Gastrocnemius medialis (tissue), 4 donors: ENCODE measurements around the gene CACTIN. TPM values are rescaled to one million over a fixed set of nuclear protein-coding genes. Genes with fewer than 3 reads are reported as not detected.

Experiments
- ATAC-seq, 2 donors: fragments of 150-250 bp; one replicate each; pipeline ENCODE4 v1.9.1; 2016
- DNase-seq, 2 donors: peaks; one replicate each; pipeline ENCODE4 v3.0.0-alpha.2; 2019
- H3K27ac ChIP-seq, 4 donors: fragments of 200-600 bp; sonication (generic); 1 replicate in 1 of 4; 2 replicates in 3 of 4; pipeline ENCODE4 v1.5.1; 2016 to 2018; ENCODE audit warnings: mild to moderate bottlenecking in 2 of 4, moderate library complexity in 1 of 4
- H3K27me3 ChIP-seq, 3 donors: fragments of 200-600 bp; sonication (generic) in 2 of 3; 1 replicate in 1 of 3; 2 replicates in 2 of 3; pipeline versions ENCODE4 v1.5.1 to v1.6.0; 2016 to 2019; ENCODE audit warnings: mild to moderate bottlenecking in 1 of 3, moderate library complexity in 1 of 3
- H3K36me3 ChIP-seq, 2 donors: fragments of 200-600 bp; sonication (generic) in 1 of 2; one replicate each; pipeline ENCODE4 v1.5.1; 2017 to 2018
- H3K4me1 ChIP-seq, 2 donors: fragments of 200-600 bp; sonication (generic) in 1 of 2; one replicate each; pipeline ENCODE4 v1.5.1; 2016 to 2017; ENCODE audit warnings: mild to moderate bottlenecking in 2 of 2
- H3K4me3 ChIP-seq, 4 donors: fragments of 200-600 bp; sonication (generic) in 3 of 4; 1 replicate in 1 of 4; 2 replicates in 3 of 4; pipeline ENCODE4 v1.5.1; 2016 to 2019; ENCODE audit warnings: mild to moderate bottlenecking in 2 of 4
- H3K9me3 ChIP-seq, 3 donors: fragments of 200-600 bp; sonication (generic) in 2 of 3; 1 replicate in 1 of 3; 2 replicates in 2 of 3; pipeline ENCODE4 v1.5.1; 2016 to 2019
- POLR2A ChIP-seq, 2 donors: fragments of 450-650 bp; IDR thresholded peaks; one replicate each; pipeline ENCODE4 v1.6.1; 2017; ENCODE audit warnings: antibody characterized with exemption in 2 of 2, mild to moderate bottlenecking in 2 of 2, moderate library complexity in 2 of 2
- in situ Hi-C, 4 donors: fragments of 200-750 bp; cut with MboI; loops; one replicate each; pipeline versions ENCODE4 v1.15.0 to v1.8.0; 2017; ENCODE audit warnings: low sequenced_read_pairs in 4 of 4
- intact Hi-C: fragments of 100-400 bp; cut with DNase I; formaldehyde crosslinking; loops from one replicate; pipeline ENCODE4 v1.15.1; 2023; ENCODE audit warnings: low total_unique reads
- total RNA-seq, 4 donors: library from RNA; depleted of rRNA; stranded (reverse); fragments of >200 nt; gene quantifications; one replicate each; pipeline versions ENCODE4 v1.1.0 to v1.2.3, GENCODE V29; 2016
- TF ChIP-seq, protein P1 (sequence below), 5 experiments: fragments of 450-650 bp in 3 of 5; fragments of 200-600 bp in 2 of 5; sonication (generic) in 2 of 5; IDR thresholded peaks in 4 of 5; conservative IDR thresholded peaks in 1 of 5; 1 replicate in 4 of 5; 2 replicates in 1 of 5; pipeline ENCODE4 v1.5.1; 2016 to 2019; ENCODE audit warnings: antibody characterized with exemption in 5 of 5, mild to moderate bottlenecking in 3 of 5, moderate library complexity in 3 of 5

Gene CACTIN
- total RNA-seq, 4 donors from 2014 or later = 19.5 to 28.4 (median 27.4) TPM

DNA sequence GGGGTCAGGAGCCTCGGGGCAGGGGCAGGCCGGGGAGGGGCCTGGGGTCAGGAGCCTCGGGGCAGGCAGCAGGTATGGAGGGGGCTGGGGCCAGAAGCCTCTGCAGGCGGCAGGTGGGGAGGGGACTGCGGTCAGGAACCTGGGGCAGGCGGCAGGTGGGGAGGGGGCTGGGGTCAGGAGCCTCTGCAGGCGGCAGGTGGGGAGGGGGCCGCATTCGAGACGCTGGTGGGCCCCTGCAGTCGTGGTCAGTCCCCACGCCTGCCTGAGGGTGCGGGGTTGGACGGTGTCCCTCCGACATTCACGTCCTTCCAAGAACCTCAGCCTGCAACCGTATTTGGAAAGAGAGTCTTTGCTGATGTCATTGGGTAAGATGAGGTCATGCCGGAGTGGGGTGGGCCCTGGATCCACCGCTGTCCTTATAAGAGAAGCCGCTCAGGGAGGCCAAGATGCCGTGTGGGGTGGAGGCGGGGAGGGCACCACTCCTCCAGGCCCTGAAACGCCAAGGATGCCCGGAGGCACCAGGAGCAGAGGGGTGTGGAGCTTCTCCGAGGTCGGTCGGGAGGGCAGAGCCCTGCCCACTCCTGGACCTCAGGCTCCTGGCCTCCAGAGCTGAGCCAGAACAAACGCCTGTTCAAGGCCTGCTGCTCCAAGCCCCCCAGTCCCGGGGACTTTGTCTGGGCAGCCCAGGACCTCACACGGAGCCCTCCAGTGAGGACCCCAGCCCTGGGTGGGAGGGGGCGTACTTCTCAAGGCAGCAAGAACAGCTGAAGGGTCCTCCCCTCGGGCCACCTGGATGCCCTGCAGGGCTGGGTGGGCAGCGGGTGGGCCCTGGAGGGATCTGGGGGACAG lies 43.6 kb upstream of the CACTIN start:
- peak; percentile 55 to 73 for DNase-seq
- TF ChIP-seq POLR2A (IDR thresholded peaks at IDR 0.05) = peak; percentile 59 to 80
- TF ChIP-seq, protein P1, sequence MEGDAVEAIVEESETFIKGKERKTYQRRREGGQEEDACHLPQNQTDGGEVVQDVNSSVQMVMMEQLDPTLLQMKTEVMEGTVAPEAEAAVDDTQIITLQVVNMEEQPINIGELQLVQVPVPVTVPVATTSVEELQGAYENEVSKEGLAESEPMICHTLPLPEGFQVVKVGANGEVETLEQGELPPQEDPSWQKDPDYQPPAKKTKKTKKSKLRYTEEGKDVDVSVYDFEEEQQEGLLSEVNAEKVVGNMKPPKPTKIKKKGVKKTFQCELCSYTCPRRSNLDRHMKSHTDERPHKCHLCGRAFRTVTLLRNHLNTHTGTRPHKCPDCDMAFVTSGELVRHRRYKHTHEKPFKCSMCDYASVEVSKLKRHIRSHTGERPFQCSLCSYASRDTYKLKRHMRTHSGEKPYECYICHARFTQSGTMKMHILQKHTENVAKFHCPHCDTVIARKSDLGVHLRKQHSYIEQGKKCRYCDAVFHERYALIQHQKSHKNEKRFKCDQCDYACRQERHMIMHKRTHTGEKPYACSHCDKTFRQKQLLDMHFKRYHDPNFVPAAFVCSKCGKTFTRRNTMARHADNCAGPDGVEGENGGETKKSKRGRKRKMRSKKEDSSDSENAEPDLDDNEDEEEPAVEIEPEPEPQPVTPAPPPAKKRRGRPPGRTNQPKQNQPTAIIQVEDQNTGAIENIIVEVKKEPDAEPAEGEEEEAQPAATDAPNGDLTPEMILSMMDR (IDR thresholded peaks at IDR 0.05 in 4 of 5, conservative IDR thresholded peaks at IDR 0.05 in 1 of 5) = no peak
- H3K9me3 ChIP-seq = no peaks in the 10 kb centered on the region
- peak overlapping the region; percentile 26 to 59 (median 38) for H3K4me3 ChIP-seq
- peaks cover 33 to 34% of the 10 kb centered on the region in 2 donors for H3K4me1 ChIP-seq
- no peaks in the 10 kb centered on the region for H3K27me3 ChIP-seq
- in situ Hi-C loops = no loop called here
- H3K27ac ChIP-seq = peak overlapping the region; percentile 86 to 95 (median 88)
- ATAC-seq = peak; percentile 72 to 76
- intact Hi-C loops = loop anchor here (1.0 to 10.0 kb wide), 2 partner anchors 30 to 155 kb away; partner anchors contain the start of gene PIP5K1C
- no peaks in the 10 kb centered on the region for H3K36me3 ChIP-seq

DNA sequence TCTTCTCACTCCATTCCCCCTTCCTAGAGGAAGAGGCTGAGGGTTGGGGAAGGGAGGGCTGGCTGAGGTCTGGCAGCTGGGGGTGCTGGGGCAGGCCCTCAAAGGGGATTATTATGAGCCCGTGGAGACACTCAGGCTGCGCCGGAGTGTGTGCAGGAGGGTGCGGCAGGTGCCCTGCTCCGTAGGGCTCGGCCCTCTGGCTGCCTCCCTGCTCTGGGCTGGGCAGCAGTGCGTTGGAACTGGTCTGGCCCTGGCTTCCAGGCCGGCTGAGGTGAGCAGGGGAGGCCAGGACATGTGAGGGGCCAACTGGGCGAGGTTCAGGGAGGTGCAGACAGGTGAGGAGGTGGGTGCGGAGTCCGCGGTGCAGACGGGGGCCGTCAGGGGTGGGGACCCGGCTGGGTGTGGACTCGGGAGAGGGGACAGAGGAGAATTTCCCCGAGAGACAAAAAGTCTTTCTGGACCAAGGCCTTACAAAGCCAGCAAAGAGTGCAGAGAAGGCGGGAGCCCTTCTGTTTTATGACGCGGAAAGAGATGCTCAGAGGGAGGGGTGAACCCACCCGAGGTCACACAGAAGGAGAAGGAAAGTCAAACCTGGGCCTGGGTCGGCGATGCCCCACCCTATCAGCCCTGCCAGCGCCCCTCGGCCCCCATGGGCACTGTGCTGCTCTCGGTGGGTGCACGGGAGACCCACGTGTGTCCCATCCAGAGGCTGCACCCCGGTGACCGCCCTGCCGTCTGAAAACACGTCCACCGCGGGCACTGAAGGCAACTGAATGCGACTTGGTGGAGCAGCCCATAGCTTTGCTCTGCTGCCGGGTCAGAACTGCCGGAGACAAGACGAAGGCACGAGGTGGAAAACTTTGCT lies 42.7 kb upstream of the CACTIN start:
- ATAC-seq = no peak
- intact Hi-C loops = loop anchor here (10.0 kb wide), 1 partner anchor 155 kb away; no protein-coding TSS in a partner anchor
- Histone ChIP-seq H3K4me1 (peaks cover 33 to 34% of the 10 kb centered on the region in 2 donors), H3K36me3 (peaks cover 0 to 5% of the 10 kb centered on the region in 2 donors), H3K4me3 (peak overlapping the region in 1 of 4 donors; percentile 9), H3K27ac (peak overlapping the region; percentile 86 to 95 (median 88)), H3K9me3 (no peaks in the 10 kb centered on the region), H3K27me3 (no peaks in the 10 kb centered on the region)
- DNase-seq = no peak
- in situ Hi-C loops = no loop called here
- no peak for TF ChIP-seq POLR2A (IDR thresholded peaks at IDR 0.05)
- TF ChIP-seq, protein P1 (IDR thresholded peaks at IDR 0.05 in 4 of 5, conservative IDR thresholded peaks at IDR 0.05 in 1 of 5) = no peak

DNA sequence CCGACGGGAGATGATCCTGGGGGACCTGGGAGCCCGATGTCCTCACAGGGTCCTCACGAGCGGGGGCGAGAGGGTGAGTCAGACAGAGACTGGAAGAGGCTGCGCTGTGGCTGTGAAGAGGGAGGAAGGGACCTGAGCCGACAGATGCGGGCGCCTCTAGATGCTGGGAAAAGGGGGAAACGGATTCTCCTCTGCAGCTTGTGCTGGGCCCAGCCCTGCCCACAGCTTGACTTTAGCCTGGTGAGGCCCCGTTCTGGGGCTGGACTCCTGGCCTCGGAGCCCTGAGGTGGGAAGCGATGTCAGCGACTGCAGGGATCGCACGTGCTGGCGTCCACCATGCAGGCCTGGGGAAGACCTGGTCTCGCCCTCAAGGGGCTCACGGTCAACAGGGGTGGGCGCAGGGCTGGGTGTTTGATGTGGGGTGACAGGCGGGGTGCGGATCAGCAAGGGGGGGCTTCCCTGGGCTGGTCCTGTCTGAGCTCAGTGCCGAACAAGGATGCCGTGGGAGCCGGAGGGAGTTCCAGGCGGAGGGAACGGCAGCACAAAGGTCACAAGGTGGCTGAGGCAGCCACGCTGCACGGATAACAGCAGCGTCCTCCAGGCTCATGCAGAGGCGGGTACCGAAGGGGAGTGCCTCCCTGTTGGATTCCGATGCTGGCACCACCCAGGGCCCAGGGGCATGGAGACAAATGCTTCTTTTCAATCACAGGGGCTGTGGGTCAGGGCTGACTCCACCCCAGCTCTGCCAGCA lies 41.9 kb upstream of the CACTIN start:
- intact Hi-C loops (loop anchor here (10.0 kb wide), 1 partner anchor 156 kb away; no protein-coding TSS in a partner anchor), in situ Hi-C loops (no loop called here)
- Histone ChIP-seq H3K4me1 (peaks cover 33 to 34% of the 10 kb centered on the region in 2 donors), H3K27ac (peak overlapping the region; percentile 86 to 95 (median 88)), H3K36me3 (peaks cover 0 to 13% of the 10 kb centered on the region in 2 donors), H3K9me3 (no peaks in the 10 kb centered on the region), H3K27me3 (no peaks in the 10 kb centered on the region), H3K4me3 (no peak overlapping the region)
- no peak for ATAC-seq
- TF ChIP-seq, protein P1 (IDR thresholded peaks at IDR 0.05 in 4 of 5, conservative IDR thresholded peaks at IDR 0.05 in 1 of 5) = no peak
- no peak for TF ChIP-seq POLR2A (IDR thresholded peaks at IDR 0.05)
- DNase-seq = no peak

- Histone ChIP-seq H3K4me1 (peaks cover 33 to 34% of the 10 kb centered on the region in 2 donors), H3K27me3 (no peaks in the 10 kb centered on the region), H3K36me3 (peaks cover 0 to 13% of the 10 kb centered on the region in 2 donors), H3K9me3 (no peaks in the 10 kb centered on the region), H3K4me3 (no peak overlapping the region), H3K27ac (peak overlapping the region in 3 of 4 donors; percentile 86 to 95 (median 89))
- in situ Hi-C loops (no loop called here), intact Hi-C loops (loop anchor here (10.0 kb wide), 1 partner anchor 157 kb away; no protein-coding TSS in a partner anchor)
- no peak for ATAC-seq
- no peak for TF ChIP-seq POLR2A (IDR thresholded peaks at IDR 0.05)
- TF ChIP-seq, protein P1 (IDR thresholded peaks at IDR 0.05 in 4 of 5, conservative IDR thresholded peaks at IDR 0.05 in 1 of 5) = no peak
- no peak for DNase-seq
Measured at GRCh38 chr19:3667766-3668165, 41.2 kb upstream of the CACTIN start.
